Adrenal gland (tissue), 12 donors: ENCODE measurements around the gene KCNIP1. TPM values are rescaled to one million over a fixed set of nuclear protein-coding genes. Genes with fewer than 3 reads are reported as not detected.
A peak's percentile ranks its signal among the peaks of the same experiment; 100 is the strongest.

Experiments used
- DNase-seq, 7 donors: peaks; one replicate each; pipeline ENCODE4 v3.0.0-alpha.2; 2019 to 2020
- H3K27ac ChIP-seq, 5 donors: fragments of 200-600 bp; sonication (generic) in 4 of 5; 1 replicate in 3 of 5; 2 replicates in 2 of 5; pipeline versions ENCODE4 v1.5.1 to v1.8.0; 2016 to 2020; ENCODE audit warnings: mild to moderate bottlenecking in 1 of 5
- H3K27me3 ChIP-seq: fragments of 200-600 bp; 2 replicates; pipeline ENCODE4 v1.8.0; 2021
- H3K36me3 ChIP-seq, 2 donors: fragments of 200-600 bp; replicated peaks in 1 of 2; 1 replicate in 1 of 2; 2 replicates in 1 of 2; pipeline versions ENCODE4 v1.5.1 to v1.8.0; 2018 to 2022
- H3K4me1 ChIP-seq, 2 donors: fragments of 200-600 bp; replicated peaks in 1 of 2; 1 replicate in 1 of 2; 2 replicates in 1 of 2; pipeline versions ENCODE4 v1.5.1 to v1.8.0; 2018 to 2021
- H3K4me3 ChIP-seq, 4 donors: fragments of 200-600 bp; sonication (generic) in 3 of 4; one replicate each; pipeline ENCODE4 v1.5.1; 2016 to 2018
- H3K9me3 ChIP-seq, 3 donors: fragments of 200-600 bp; sonication (generic) in 1 of 3; replicated peaks in 1 of 3; 1 replicate in 2 of 3; 2 replicates in 1 of 3; pipeline versions ENCODE4 v1.5.1 to v1.8.0; 2016 to 2021
- POLR2A ChIP-seq, 2 donors: fragments of 450-650 bp; IDR thresholded peaks; one replicate each; pipeline ENCODE4 v1.6.1; 2017; ENCODE audit warnings: antibody characterized with exemption in 2 of 2, mild to moderate bottlenecking in 2 of 2, moderate library complexity in 1 of 2
- WGBS, 4 donors: extraction: QIAGEN DNeasy Blood & Tissue Kit in 2 of 4; methylation state at CpG; one replicate each; pipeline versions ENCODE4 v1.1.5 to v1.1.7; 2013 to 2017; 5-methylcytosine and 5-hydroxymethylcytosine counted together
- intact Hi-C, 2 donors: fragments of 100-400 bp; cut with DNase I; formaldehyde crosslinking; loops; one replicate each; pipeline versions ENCODE4 v1.14.1 to v1.15.0; 2022 to 2023
- polyA plus RNA-seq, 3 donors: library from polyadenylated mRNA; stranded (reverse); fragments of 200-250 nt in 2 of 3; fragments of 350-450 nt in 1 of 3; fragmentation: Illumina TruSeq in 1 of 3; extraction: RNeasy Lipid Tissue Mini Kit (QIAGEN cat#74804) in 1 of 3; gene quantifications; one replicate each; pipeline ENCODE4 v1.2.3, GENCODE V29; 2013 to 2014
- total RNA-seq, 9 donors: library from RNA; depleted of rRNA in 4 of 9; stranded (reverse); fragments of >200 nt in 4 of 9; fragments of 120-200 nt in 1 of 9; fragmentation: NEBNext Ultra II Directional in 1 of 9; extraction: Animal tissue kit (Norgen Biotek cat#: 25700) in 1 of 9; gene quantifications; one replicate each; pipeline versions ENCODE4 v1.1.0 to v1.2.4, GENCODE V29; 2013 to 2023
- TF ChIP-seq, protein P1 (sequence below), 6 experiments: fragments of 450-650 bp in 4 of 6; fragments of 200-600 bp in 2 of 6; sonication (generic) in 1 of 6; IDR thresholded peaks; 1 replicate in 5 of 6; 2 replicates in 1 of 6; pipeline versions ENCODE4 v1.5.1 to v1.8.0; 2016 to 2021; ENCODE audit warnings: antibody characterized with exemption in 6 of 6, mild to moderate bottlenecking in 2 of 6, moderate library complexity in 1 of 6
- donor health status: healthy with polysubstance abuse.
- donor health status: Bipolar disorder and iron deficiency.
- donor health status: DM: yes; HTN: yes; CAD: no.
- donor health status: DM: no; HTN: no; CAD: no.
- donor health status: DM: no; HTN: no; CAD: no.
- donor health status: DM: yes; HTN: yes; CAD: no.

KCNIP1 gene
- total and polyA plus RNA-seq, 12 donors, result 0.14 to 12.6 (median 1.7) TPM; not detected in 1

DNA sequence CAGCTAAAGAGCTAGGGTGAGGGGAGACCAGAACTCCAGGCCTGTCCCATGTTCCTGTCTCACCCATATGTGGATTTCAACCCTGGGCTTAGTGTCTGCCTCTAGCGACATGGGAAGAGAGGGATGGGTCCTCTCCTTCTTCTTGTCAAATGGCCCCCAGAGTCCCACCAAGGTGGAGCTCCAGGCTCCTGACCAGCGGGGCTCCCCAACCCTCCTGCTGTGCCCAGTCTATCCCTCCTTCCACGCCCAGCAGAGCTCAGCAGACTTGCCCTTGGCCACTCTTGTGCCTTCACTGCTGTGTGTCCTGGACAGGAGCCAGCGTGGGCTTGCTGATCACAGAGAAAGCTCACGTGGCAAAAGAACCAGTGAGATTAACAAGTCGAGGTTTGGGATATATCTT lies 156.7 kb downstream of the KCNIP1 start:
- 58 to 76% (median 62%) methylated on average over 6 of the region's 6 CpGs for WGBS, 4 donors
- H3K27ac ChIP-seq, result no peak overlapping the region
- no peaks in the 10 kb centered on the region for H3K27me3 ChIP-seq
- intact Hi-C loops, result no loop called here
- no peaks in the 10 kb centered on the region for H3K4me1 ChIP-seq
- TF ChIP-seq, protein P1, sequence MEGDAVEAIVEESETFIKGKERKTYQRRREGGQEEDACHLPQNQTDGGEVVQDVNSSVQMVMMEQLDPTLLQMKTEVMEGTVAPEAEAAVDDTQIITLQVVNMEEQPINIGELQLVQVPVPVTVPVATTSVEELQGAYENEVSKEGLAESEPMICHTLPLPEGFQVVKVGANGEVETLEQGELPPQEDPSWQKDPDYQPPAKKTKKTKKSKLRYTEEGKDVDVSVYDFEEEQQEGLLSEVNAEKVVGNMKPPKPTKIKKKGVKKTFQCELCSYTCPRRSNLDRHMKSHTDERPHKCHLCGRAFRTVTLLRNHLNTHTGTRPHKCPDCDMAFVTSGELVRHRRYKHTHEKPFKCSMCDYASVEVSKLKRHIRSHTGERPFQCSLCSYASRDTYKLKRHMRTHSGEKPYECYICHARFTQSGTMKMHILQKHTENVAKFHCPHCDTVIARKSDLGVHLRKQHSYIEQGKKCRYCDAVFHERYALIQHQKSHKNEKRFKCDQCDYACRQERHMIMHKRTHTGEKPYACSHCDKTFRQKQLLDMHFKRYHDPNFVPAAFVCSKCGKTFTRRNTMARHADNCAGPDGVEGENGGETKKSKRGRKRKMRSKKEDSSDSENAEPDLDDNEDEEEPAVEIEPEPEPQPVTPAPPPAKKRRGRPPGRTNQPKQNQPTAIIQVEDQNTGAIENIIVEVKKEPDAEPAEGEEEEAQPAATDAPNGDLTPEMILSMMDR (IDR thresholded peaks at IDR 0.05), result no peak
- no peak for TF ChIP-seq POLR2A (IDR thresholded peaks at IDR 0.05)
- H3K4me3 ChIP-seq, result no peak overlapping the region
- no peaks in the 10 kb centered on the region for H3K9me3 ChIP-seq
- H3K36me3 ChIP-seq, result no peaks in the 10 kb centered on the region
- no peak for DNase-seq

DNA sequence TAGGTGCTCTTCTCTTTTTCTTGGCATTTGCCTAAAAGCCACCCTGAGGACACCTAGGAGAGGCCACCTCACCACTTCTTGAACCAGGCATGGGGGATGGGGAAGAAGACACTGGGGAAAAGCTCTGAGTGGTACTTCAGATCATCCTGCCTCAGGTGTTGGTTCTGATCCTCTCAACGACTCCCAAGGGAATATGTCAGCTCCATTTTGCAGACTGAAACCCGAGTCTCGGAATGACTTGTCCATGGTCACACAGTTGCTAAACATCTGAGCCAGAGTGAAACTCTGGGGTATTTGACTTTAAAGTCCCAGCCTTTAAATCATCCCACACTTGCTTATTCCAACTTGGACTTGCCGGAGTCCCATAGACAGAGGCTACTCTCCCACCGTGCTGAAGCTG lies 159.1 kb downstream of the KCNIP1 start:
- H3K27me3 ChIP-seq, result no peaks in the 10 kb centered on the region
- H3K27ac ChIP-seq, result no peak overlapping the region
- intact Hi-C loops, result no loop called here
- no peaks in the 10 kb centered on the region for H3K9me3 ChIP-seq
- no peaks in the 10 kb centered on the region for H3K36me3 ChIP-seq
- DNase-seq, result no peak
- no peaks in the 10 kb centered on the region for H3K4me1 ChIP-seq
- TF ChIP-seq POLR2A (IDR thresholded peaks at IDR 0.05), result no peak
- TF ChIP-seq, protein P1 (IDR thresholded peaks at IDR 0.05), result no peak
- 57 to 82% (median 78%) methylated on average over 3 to 5 of the region's 5 CpGs for WGBS, 4 donors
- H3K4me3 ChIP-seq, result no peak overlapping the region

DNA sequence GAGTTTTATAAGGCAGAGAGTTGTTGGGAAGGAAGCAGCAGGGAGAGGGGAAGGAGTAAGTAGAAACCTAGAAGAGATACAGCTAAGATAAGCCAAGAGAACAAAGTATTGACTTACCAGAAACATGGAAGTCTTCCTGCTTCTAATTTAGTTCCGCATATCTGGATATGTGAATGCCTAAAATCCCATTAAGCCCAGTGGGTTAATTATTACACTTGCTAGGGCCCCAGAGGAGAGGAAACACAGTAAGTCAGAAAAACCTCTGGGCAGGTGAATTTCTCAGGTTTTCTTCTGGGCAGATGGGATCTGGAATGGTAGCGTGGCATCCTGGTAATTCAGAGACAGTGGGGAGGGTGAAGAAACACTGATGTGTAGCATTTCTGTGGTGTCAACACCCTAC lies 175.0 kb downstream of the KCNIP1 start:
- no peak for DNase-seq
- Histone ChIP-seq H3K27ac (no peak overlapping the region), H3K4me1 (peaks cover 4% of the 10 kb centered on the region in 2 donors), H3K9me3 (no peaks in the 10 kb centered on the region), H3K4me3 (no peak overlapping the region), H3K27me3 (peaks cover 6% of the 10 kb centered on the region), H3K36me3 (no peaks in the 10 kb centered on the region)
- WGBS, 4 donors, result 80 to 90% (median 87%) methylated on average over 2 of the region's 2 CpGs
- intact Hi-C loops, result no loop called here
- TF ChIP-seq POLR2A (IDR thresholded peaks at IDR 0.05), result no peak
- TF ChIP-seq, protein P1 (IDR thresholded peaks at IDR 0.05), result no peak

DNA sequence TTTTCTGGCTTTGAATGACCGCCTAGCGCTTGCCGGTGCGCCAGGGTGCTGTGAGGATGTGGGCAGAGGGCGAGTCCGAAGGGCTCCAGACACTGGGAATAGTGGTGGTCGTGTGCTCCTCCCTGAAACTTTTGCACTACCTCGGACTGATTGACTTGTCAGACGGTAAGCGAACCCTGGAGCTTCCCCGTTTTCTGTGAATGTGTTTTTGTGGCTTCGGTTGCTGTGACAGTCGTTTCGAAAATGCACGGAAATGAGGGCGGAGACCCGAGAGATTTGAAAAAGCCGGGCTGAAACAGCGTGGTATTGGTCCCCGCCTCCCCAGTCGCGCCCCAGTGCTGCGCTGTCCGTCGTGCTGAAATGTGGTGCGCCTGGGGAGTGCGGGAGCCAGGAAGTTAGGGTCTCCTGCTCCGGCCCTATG lies 177.2 kb downstream of the KCNIP1 start:
- WGBS, 4 donors, result 1% methylated on average over 27 to 28 of the region's 28 CpGs
- Histone ChIP-seq H3K27me3 (peaks cover 10% of the 10 kb centered on the region), H3K27ac (no peak overlapping the region), H3K9me3 (no peaks in the 10 kb centered on the region), H3K4me3 (peak overlapping the region in 1 of 4 donors; percentile 26), H3K4me1 (peaks cover 4% of the 10 kb centered on the region in 2 donors), H3K36me3 (no peaks in the 10 kb centered on the region)
- intact Hi-C loops, result no loop called here
- TF ChIP-seq POLR2A (IDR thresholded peaks at IDR 0.05), result no peak
- TF ChIP-seq, protein P1 (IDR thresholded peaks at IDR 0.05), result no peak
- peak; percentile 30 to 55 (median 35) for DNase-seq
